Stimulated activated CD8-positive, alpha-beta memory T cell treated with anti-CD3 and anti-CD28 coated beads, Interleukin-7, amount 100 ng/mL, for 48 hours (primary cell): ENCODE measurements around the gene UBE2I.

Experiments
- DNase-seq, 2 donors: peaks; one replicate each; pipeline ENCODE4 v3.0.0-alpha.2; 2020; ENCODE audit warnings: low read depth in 1 of 2; ENCODE audit errors: extremely low read depth in 1 of 2

The UBE2I gene

GRCh38 chr16:1341495-1342420 is 32.3 kb downstream of the UBE2I start:
- no peak for DNase-seq

- peak; percentile 82 to 94 for DNase-seq
Observed at GRCh38 chr16:1342526-1343427, 33.3 kb downstream of the UBE2I start.

GRCh38 chr16:1343428-1344242 is 34.2 kb downstream of the UBE2I start:
- DNase-seq = no peak

GRCh38 chr16:1344499-1344898 is 35.1 kb downstream of the UBE2I start:
- no peak for DNase-seq

- no peak for DNase-seq
Observed at GRCh38 chr16:1345087-1345486, 35.7 kb downstream of the UBE2I start.

GRCh38 chr16:1345651-1346421 is 36.4 kb downstream of the UBE2I start:
- DNase-seq = no peak

- DNase-seq = no peak
Observed at GRCh38 chr16:1346422-1347285, 37.2 kb downstream of the UBE2I start.

- no peak for DNase-seq
Observed at GRCh38 chr16:1347286-1347855, 37.9 kb downstream of the UBE2I start.

- no peak for DNase-seq
Observed at GRCh38 chr16:1347962-1348361, 38.5 kb downstream of the UBE2I start.

GRCh38 chr16:1348441-1348840 is 39.0 kb downstream of the UBE2I start:
- DNase-seq = no peak

GRCh38 chr16:1348926-1349325 is 39.5 kb downstream of the UBE2I start:
- DNase-seq = no peak

GRCh38 chr16:1349351-1349750 is 39.9 kb downstream of the UBE2I start:
- DNase-seq = no peak

- no peak for DNase-seq
Observed at GRCh38 chr16:1349951-1350350, 40.5 kb downstream of the UBE2I start.

- DNase-seq = no peak
Observed at GRCh38 chr16:1350691-1351090, 41.3 kb downstream of the UBE2I start.

- no peak for DNase-seq
Observed at GRCh38 chr16:1351215-1351581, 41.8 kb downstream of the UBE2I start.

GRCh38 chr16:1351582-1352362 is 42.3 kb downstream of the UBE2I start, which contains the start of the genes GNPTG and TSR3:
Gene GNPTG (plus strand): TSS chr16:1351931. CDS start chr16:1351966, 35 bp downstream.
Gene TSR3 (minus strand): TSS chr16:1351878. CDS start chr16:1351804, 74 bp downstream.
- peak; percentile 75 to 81 for DNase-seq

GRCh38 chr16:1354815-1355540 is 45.5 kb downstream of the UBE2I start:
- no peak for DNase-seq
